GM21526 (cell line): ENCODE data around the gene TMCC3.

ENCODE experiments used
- ATAC-seq: cut with Tn5 transposase; IDR thresholded peaks from one replicate; pipeline ENCODE4 v1.9.1; 2021; ENCODE audit warnings: moderate library complexity; ENCODE audit not compliant: unreplicated experiment, low FRiP score

Gene TMCC3

GRCh38 chr12:94538318-94538717 lies 112.0 kb downstream of the TMCC3 start:
- no peak for ATAC-seq

- no peak for ATAC-seq
These were observed 114.1 kb downstream of the TMCC3 start for GRCh38 chr12:94536040-94536965.

DNA sequence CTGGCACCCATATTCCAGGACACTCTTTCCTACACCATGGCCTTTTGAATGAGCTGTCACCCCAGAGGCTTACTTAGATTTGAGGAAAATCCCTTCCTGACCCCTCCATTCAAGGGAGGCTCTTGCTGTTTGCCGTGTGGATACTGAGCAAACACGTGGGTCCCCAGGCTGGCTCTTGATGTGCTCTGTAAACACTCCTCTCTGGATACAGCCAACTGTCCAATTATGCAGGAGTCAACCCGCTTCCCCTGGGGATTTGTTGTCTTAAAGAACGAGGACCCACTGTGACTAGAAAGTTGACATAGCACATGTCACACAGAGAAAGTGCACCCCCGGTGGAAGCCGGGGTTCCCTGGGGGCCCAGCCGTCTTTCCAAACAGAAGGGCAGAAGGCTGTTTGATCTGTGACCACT lies 114.8 kb downstream of the TMCC3 start:
- ATAC-seq = no peak

DNA sequence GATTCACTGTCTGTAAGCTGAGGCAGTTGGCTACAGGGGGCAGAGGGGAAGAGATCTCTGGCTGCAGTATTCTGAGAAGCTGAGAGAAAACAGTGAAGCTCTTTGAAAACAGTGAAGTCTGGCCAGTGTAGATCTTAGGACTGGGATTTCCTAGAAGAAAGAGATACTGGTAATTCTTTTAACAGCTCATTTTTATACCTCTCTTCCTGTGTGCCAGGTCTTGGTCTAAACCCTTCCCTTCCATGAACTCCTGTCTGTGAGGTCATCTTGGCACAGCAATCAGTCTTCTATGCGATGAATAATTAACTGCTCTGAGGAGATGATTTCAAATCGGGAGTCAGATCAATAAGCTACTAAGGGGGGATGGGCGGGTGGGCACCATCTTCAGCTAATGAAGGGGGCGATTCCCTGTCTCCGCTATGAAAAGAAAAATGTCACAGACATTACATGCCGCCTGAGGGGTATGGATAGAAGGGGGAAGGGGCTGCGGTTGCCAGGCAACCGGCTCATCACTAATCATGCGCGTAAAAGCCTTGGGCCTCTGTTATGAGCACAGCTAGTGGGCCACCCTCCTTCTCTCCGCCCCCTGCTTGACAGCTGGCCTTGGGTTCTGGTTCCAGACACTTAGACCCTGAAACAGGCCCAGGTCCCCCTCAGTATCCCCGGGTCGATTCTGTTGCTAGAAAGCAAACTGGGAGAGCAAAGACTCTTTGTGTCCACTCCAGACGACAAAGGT lies 115.4 kb downstream of the TMCC3 start:
- ATAC-seq = no peak

DNA sequence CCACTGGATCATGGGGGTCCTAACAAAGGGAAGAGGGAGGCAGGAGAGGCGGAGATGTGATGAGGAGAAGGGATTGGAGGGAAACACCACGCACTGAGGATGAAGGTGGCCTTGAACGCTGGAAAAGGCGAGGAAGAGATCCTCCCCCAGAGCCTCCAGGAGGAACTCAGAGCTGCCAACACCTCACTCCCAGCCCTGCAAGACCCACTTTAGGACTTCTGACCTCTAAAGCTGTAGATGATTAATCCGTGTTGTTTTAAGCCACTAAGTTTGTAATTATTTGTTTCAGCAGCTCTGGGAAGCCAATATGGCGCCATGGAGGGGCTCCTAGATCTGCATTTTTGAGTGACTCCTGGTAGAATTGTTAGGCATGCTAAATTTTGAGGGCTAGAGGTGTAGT lies 116.1 kb downstream of the TMCC3 start:
- no peak for ATAC-seq

DNA sequence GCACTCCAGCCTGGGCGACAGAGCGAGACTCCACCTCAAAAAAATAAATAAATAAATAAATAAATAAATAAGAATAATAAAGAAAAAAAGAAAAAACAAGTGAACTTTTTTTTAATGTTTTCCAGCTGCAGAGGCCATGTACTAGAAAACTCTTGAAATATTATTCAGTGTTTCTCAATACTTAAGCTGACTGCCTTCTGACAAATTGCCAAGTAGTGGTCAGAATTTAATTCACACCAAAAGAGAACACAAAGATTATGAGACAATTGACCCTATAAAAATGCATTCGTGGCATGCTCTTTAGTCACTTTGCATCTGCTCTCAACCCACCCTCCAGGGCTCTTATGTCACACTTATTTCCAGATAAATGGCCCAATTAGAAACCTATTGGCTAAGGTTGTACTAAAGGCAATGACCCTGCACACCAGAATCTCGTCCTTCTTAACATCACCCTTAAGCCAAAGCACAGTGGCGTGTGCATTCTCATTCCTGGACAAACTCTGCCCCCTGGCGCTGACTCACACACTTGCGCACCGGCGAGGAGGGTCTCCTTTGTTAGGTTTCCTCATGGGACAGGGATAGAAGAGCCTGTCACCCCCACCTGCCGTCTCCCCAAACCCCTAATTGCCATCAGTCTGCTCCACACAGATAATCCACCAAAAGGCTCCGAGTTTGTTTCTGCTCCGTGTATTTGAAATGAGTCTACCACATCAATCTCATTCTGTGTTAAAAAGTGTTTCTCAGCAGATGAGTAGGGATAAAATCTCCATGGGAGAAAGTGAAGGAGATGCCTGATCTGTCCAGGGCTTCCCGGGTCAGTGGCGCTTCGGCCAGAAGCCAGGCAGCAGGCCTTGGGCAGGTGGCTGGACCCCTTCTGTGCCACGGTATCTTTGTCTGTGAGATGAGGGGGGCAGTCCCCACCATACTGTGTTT lies 117.6 kb downstream of the TMCC3 start:
- ATAC-seq = no peak

GRCh38 chr12:94531196-94531720 lies 119.1 kb downstream of the TMCC3 start:
- ATAC-seq = no peak

DNA sequence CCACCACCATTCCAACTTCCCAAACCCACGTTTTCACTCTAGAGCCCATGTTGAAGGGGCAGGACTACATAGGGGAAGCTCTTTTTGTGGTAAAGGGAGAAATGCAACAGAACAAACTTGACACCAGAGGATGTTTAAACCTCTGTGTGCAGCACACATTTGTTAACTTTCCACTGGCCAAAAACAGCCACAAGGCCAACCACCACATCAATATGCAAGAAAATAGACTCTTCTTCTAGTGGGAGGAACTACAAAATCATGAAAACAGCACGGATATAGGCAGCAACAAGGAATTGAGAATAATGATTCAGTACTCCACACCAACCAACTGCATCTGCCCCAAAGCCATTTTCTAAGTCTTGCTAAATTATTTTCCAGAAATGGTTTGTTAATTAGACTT lies 124.4 kb downstream of the TMCC3 start:
- no peak for ATAC-seq
